ENCODE data around the gene PHACTR1. TPM values are rescaled to one million over a fixed set of nuclear protein-coding genes. Genes with fewer than 3 reads are reported as not detected.
"Not testable (repeated sequence)": the region's sequence is repeated elsewhere in the genome, so short reads cannot be mapped to it uniquely, and the experiment has no call there.

Gene PHACTR1
- total RNA-seq, 4 donors from 2014 or later = 12.6 to 17.7 (median 17.1) TPM

DNA sequence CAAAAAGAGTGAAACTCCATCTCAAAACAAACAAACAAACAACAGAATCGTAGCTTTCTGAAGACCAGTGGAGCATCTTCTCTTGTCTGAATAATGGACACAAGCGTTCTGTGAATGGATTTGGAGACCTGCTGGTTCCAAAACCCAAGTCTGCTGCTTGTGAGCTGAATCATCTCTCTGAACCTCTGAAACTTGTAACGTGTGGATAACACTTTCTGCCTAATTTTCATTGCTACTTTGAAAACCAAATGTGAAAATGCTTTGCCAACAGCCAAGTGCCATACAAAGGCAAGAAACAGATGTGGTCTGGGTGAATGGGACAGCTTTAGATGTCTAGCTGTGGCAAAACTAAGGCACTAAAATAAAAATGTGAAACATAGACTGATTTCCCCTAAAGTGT, 44.3 kb downstream of the PHACTR1 start:
- DNase-seq (ENCODE audit: low spot score) (no peak), ATAC-seq (ENCODE audit: low FRiP score) (no peak)
- TF ChIP-seq, protein P1, sequence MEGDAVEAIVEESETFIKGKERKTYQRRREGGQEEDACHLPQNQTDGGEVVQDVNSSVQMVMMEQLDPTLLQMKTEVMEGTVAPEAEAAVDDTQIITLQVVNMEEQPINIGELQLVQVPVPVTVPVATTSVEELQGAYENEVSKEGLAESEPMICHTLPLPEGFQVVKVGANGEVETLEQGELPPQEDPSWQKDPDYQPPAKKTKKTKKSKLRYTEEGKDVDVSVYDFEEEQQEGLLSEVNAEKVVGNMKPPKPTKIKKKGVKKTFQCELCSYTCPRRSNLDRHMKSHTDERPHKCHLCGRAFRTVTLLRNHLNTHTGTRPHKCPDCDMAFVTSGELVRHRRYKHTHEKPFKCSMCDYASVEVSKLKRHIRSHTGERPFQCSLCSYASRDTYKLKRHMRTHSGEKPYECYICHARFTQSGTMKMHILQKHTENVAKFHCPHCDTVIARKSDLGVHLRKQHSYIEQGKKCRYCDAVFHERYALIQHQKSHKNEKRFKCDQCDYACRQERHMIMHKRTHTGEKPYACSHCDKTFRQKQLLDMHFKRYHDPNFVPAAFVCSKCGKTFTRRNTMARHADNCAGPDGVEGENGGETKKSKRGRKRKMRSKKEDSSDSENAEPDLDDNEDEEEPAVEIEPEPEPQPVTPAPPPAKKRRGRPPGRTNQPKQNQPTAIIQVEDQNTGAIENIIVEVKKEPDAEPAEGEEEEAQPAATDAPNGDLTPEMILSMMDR (IDR thresholded peaks at IDR 0.05) = no peak

DNA sequence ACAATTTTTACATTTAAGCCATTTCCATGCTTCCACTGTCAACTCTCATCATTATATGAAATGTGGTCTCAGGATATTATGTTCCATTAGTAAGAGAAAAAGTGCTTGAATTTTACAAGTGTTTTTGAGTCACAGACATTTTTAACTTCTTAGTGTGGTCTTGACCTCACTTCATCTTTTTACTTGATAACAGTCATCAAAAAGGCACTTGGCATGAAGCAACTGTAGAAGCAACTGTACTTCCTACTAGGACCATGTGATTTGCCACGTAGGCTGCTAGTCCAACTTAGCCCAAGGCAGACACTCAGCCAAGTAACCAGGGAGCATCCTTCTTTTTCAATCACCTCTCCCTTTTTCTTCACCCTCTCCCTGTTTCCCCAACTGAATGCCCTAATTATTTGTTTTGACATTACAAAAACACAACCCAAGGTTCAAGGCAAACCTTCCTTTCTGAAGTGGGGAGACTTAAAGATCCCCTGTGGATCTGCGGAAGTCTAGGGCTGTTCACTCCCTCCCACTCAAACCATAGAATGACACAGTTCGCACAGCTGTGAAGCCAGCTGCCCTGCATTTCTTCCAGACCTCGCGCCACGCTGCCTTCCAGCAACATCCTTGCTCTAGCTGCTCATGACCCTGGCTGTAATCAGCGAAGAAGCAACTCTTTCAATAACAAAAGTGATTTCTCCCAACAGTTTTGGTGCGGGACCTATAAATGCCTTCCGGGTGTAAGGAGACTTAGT, 45.0 kb downstream of the PHACTR1 start:
- DNase-seq (ENCODE audit: low spot score) (no peak), ATAC-seq (ENCODE audit: low FRiP score) (no peak)
- TF ChIP-seq, protein P1 (IDR thresholded peaks at IDR 0.05) = no peak

DNA sequence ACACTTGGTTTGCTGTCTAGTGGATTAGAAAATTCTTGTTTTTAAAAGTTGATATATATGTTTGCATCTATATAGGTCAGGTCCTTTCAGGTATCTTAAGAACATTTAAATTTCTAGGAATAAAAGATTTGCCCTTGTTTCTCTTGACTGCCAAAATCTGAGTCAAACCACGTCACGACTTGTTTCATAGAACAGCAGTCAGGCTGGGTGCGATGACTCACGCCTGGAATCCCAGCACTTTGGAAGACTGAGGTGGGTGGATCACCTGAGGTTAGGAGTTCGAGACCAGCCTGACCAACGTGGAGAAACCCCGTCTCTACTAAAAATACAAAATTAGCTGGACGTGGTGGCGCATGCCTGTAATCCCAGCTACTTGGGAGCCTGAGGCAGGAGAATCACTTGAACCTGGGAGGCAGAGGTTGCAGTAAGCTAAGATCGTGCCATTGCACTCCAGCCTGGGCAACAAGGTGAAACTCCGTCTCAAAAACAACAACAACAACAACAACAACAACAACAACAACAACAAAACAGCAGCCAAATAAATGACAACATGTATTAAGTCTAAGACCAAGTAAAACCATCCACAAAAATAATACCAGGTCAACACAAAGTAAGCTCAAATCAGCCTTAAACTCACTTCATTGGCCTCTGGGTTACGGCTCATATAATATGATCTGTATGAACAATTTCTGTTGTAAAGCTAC, 46.3 kb downstream of the PHACTR1 start:
- not testable (repeated sequence) for DNase-seq (ENCODE audit: low spot score); ATAC-seq (ENCODE audit: low FRiP score)

DNA sequence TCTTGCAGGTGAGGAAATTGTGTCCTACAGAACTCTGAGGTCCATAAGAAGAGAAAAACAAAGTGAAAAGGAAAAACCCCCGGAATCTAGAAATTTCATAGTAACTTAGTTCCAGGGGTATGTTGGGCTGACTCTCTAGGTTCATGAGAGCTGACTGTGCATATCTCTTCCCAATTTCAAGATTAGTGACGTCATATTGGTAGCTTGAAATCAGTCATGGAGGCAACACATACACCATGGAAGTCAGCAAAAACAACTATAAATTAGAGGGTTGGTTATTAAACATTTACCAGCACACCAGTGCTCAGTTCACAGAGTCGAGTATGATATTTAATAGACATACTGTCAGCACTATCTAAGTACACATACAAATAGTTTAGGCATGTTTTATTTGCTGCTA, 49.8 kb downstream of the PHACTR1 start:
- ATAC-seq (ENCODE audit: low FRiP score) = no peak
- DNase-seq (ENCODE audit: low spot score) = no peak
- TF ChIP-seq, protein P1 (IDR thresholded peaks at IDR 0.05) = no peak

DNA sequence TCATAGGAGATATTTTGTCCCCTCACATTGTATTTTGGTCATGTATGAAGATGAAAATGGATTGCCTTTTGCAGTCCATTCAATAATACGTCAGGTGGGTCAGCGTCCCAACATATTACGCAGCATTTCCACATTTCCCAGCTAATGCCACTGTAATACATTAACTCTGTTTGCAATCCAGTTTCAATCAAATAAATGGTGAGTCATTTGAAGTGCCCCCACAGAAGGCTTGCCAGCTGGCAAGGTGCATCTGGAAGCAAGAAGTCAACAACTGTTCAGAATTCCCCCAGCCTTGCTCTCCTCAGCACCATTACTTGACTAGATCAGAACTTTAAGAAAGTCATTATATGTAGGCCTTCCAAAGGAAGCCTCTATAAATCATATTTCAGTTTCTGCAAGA, 50.4 kb downstream of the PHACTR1 start:
- TF ChIP-seq, protein P1 (IDR thresholded peaks at IDR 0.05) = no peak
- no peak for DNase-seq (ENCODE audit: low spot score)
- ATAC-seq (ENCODE audit: low FRiP score) = no peak

DNA sequence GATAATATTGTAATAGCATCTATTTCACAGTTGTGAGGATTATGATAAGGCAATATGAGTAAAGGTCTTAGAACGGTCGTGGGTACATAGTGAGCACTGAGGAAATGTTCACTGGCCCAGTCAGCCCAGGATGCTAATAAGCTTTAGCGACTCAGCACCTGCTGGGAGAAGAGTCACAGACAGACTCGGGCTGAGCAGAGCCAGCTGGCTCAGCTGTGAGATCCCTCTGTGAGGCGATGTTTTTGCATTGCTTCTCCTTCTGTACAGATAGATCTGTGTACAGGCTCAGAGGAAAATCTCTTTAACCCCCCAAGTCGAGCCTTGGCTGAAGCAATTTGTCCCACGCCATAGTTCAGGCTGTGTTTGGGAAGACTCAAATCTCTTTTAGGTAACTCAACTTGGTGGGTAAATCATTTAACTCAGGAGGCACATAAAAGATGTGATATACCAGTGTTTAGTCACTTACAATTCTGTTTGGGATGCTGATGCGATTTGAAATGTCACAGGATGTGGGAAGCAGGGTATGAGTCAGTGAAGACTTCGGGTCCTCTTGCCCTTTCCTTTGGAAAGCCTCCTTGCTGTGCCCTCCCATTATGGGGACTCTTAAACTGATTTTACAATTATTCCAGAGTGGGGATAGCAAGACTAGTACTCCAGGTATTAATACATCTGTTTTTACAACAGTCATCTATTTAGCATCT, 53.1 kb downstream of the PHACTR1 start:
- DNase-seq (ENCODE audit: low spot score) (no peak), ATAC-seq (ENCODE audit: low FRiP score) (no peak)
- TF ChIP-seq, protein P1 (IDR thresholded peaks at IDR 0.05) = no peak

DNA sequence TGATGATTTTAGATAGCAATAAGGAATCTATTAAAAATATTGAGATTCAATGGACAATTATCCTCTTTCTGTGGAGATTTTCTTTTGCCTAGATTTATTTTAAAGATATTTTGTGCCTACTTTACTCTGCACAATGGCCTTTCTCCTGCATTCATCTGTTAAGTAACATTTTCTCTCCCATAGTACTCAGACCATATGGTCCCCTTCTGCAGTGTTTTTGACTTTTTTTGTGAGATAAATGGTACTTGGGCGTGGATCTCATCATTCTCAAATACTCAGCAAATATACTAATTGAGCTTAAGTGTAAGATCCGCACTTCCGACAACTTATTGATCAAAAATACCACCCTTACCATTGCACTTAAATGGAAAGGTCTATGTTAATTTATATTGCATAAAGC, 55.8 kb downstream of the PHACTR1 start:
- DNase-seq (ENCODE audit: low spot score) (no peak), ATAC-seq (ENCODE audit: low FRiP score) (no peak)
- TF ChIP-seq, protein P1 (IDR thresholded peaks at IDR 0.05) = no peak
